Testis (tissue), 3 donors: ENCODE measurements around the gene MRPS5. TPM values are rescaled to one million over a fixed set of nuclear protein-coding genes. Genes with fewer than 3 reads are reported as not detected.

Experiments
- DNase-seq: peaks from one replicate; pipeline ENCODE4 v3.0.0-alpha.2; 2019
- H3K27ac ChIP-seq, 2 donors: fragments of 200-600 bp; sonication (generic); one replicate each; pipeline ENCODE4 v1.5.1; 2019
- H3K27me3 ChIP-seq: fragments of 200-600 bp; sonication (generic); one replicate; pipeline ENCODE4 v1.5.1; 2019
- H3K36me3 ChIP-seq: fragments of 200-600 bp; sonication (generic); one replicate; pipeline ENCODE4 v1.5.1; 2017; ENCODE audit warnings: low read depth; ENCODE audit errors: missing control alignments
- H3K4me1 ChIP-seq: fragments of 200-600 bp; sonication (generic); one replicate; pipeline ENCODE4 v1.5.1; 2019
- H3K4me3 ChIP-seq, 2 donors: fragments of 200-600 bp; sonication (generic); one replicate each; pipeline ENCODE4 v1.5.1; 2017 to 2019
- H3K9me3 ChIP-seq: fragments of 200-600 bp; sonication (generic); one replicate; pipeline ENCODE4 v1.5.1; 2017
- CTCF ChIP-seq, 3 experiments: fragments of 450-650 bp in 2 of 3; fragments of 200-600 bp in 1 of 3; sonication (generic) in 1 of 3; IDR thresholded peaks; one replicate each; pipeline ENCODE4 v1.5.1; 2016 to 2019; ENCODE audit warnings: antibody characterized with exemption in 3 of 3, mild to moderate bottlenecking in 2 of 3, moderate library complexity in 1 of 3
- POLR2A ChIP-seq: fragments of 450-650 bp; IDR thresholded peaks from one replicate; pipeline ENCODE4 v1.6.1; 2017; ENCODE audit warnings: antibody characterized with exemption, mild to moderate bottlenecking, moderate library complexity
- WGBS, 2 donors: methylation state at CpG; one replicate each; pipeline ENCODE4 v1.1.5; 2018; 5-methylcytosine and 5-hydroxymethylcytosine counted together
- intact Hi-C: fragments of 100-400 bp; cut with DNase I; formaldehyde crosslinking; loops from one replicate; pipeline ENCODE4 v1.15.1; 2023; ENCODE audit warnings: low total_unique reads
- polyA plus RNA-seq: library from polyadenylated mRNA; stranded (reverse); fragments of 350-450 nt; fragmentation: Illumina TruSeq; extraction: RNeasy Lipid Tissue Mini Kit (QIAGEN cat#74804); gene quantifications from one replicate; pipeline ENCODE4 v1.2.3, GENCODE V29; 2014; ENCODE audit warnings: low read depth, low replicate concordance; ENCODE audit not compliant: insufficient read depth
- total RNA-seq, 2 donors: library from RNA; depleted of rRNA; stranded (reverse); fragments of >200 nt; gene quantifications; one replicate each; pipeline ENCODE4 v1.2.3, GENCODE V29; 2016

Gene MRPS5
- total and polyA plus RNA-seq, 3 donors from 2014 or later: 44.4 to 63.1 (median 59.3) TPM

GRCh38 chr2:95113464-95113863 is 8.1 kb downstream of the MRPS5 start:
- H3K27ac ChIP-seq: no peak overlapping the region
- H3K4me3 ChIP-seq: no peak overlapping the region
- H3K36me3 ChIP-seq: no peaks in the 10 kb centered on the region
- 94 to 95% methylated on average over 7 of the region's 7 CpGs for WGBS, 2 donors
- no peak for TF ChIP-seq POLR2A
- no peak for TF ChIP-seq CTCF (IDR thresholded peaks at IDR 0.05)
- H3K4me1 ChIP-seq: no peaks in the 10 kb centered on the region
- no peak for DNase-seq
- H3K9me3 ChIP-seq: no peaks in the 10 kb centered on the region
- H3K27me3 ChIP-seq: no peaks in the 10 kb centered on the region
- intact Hi-C loops: no loop called here

- no peaks in the 10 kb centered on the region for H3K36me3 ChIP-seq
- intact Hi-C loops: no loop called here
- H3K27ac ChIP-seq: no peak overlapping the region
Observed at GRCh38 chr2:95110395-95110794, 11.2 kb downstream of the MRPS5 start.

GRCh38 chr2:95109260-95109659 is 12.3 kb downstream of the MRPS5 start:
- H3K27ac ChIP-seq: no peak overlapping the region
- 74 to 75% methylated on average over 6 of the region's 6 CpGs for WGBS, 2 donors
- DNase-seq: no peak
- no peaks in the 10 kb centered on the region for H3K27me3 ChIP-seq
- intact Hi-C loops: no loop called here
- no peak for TF ChIP-seq CTCF (IDR thresholded peaks at IDR 0.05)
- no peak for TF ChIP-seq POLR2A
- no peak overlapping the region for H3K4me3 ChIP-seq
- no peaks in the 10 kb centered on the region for H3K9me3 ChIP-seq
- no peaks in the 10 kb centered on the region for H3K4me1 ChIP-seq
- no peaks in the 10 kb centered on the region for H3K36me3 ChIP-seq

More at GRCh38 chr2:95110395-95110794, 11.2 kb downstream of the MRPS5 start:
- Histone ChIP-seq H3K27me3 (no peaks in the 10 kb centered on the region), H3K4me3 (no peak overlapping the region), H3K9me3 (no peaks in the 10 kb centered on the region), H3K4me1 (no peaks in the 10 kb centered on the region)
- no peak for TF ChIP-seq CTCF (IDR thresholded peaks at IDR 0.05)
- TF ChIP-seq POLR2A: no peak
- no peak for DNase-seq

- Histone ChIP-seq H3K27me3 (no peaks in the 10 kb centered on the region), H3K4me3 (no peak overlapping the region), H3K36me3 (no peaks in the 10 kb centered on the region), H3K9me3 (no peaks in the 10 kb centered on the region), H3K4me1 (no peaks in the 10 kb centered on the region), H3K27ac (no peak overlapping the region)
- DNase-seq: no peak
- intact Hi-C loops: no loop called here
- TF ChIP-seq CTCF (IDR thresholded peaks at IDR 0.05): no peak
- TF ChIP-seq POLR2A: no peak
- 92 to 98% methylated on average over 2 of the region's 2 CpGs for WGBS, 2 donors
Observed at GRCh38 chr2:95106081-95106480, 15.5 kb downstream of the MRPS5 start.

GRCh38 chr2:95104606-95105005 is 17.0 kb downstream of the MRPS5 start:
- Histone ChIP-seq H3K9me3 (no peaks in the 10 kb centered on the region), H3K27me3 (no peaks in the 10 kb centered on the region), H3K4me3 (no peak overlapping the region), H3K4me1 (no peaks in the 10 kb centered on the region), H3K36me3 (no peaks in the 10 kb centered on the region), H3K27ac (no peak overlapping the region)
- intact Hi-C loops: no loop called here
- 96% methylated on average over 8 of the region's 8 CpGs for WGBS, 2 donors
- no peak for DNase-seq
- TF ChIP-seq CTCF (IDR thresholded peaks at IDR 0.05) (no peak), POLR2A (no peak)
